H9 (cell line): ENCODE data around the gene NKX3-2. TPM values are rescaled to one million over a fixed set of nuclear protein-coding genes. Genes with fewer than 3 reads are reported as not detected.

Experiments
- DNase-seq: peaks from one replicate; pipeline ENCODE4 v3.0.0-alpha.2; 2017
- H2AFZ ChIP-seq: one replicate; pipeline ENCODE4 v1.6.1; 2013; ENCODE audit warnings: mild to moderate bottlenecking, low read length, control low read depth, moderate library complexity
- H2AK5ac ChIP-seq: 2 replicates; pipeline ENCODE4 v1.6.1; 2013; ENCODE audit warnings: low read length, control low read depth, mixed read lengths; ENCODE audit not compliant: insufficient read length
- H2BK120ac ChIP-seq: one replicate; pipeline ENCODE4 v1.6.1; 2013; ENCODE audit warnings: low read depth, mild to moderate bottlenecking, low read length, control low read depth, inconsistent platforms; ENCODE audit not compliant: poor library complexity, severe bottlenecking
- H2BK12ac ChIP-seq: 2 replicates; pipeline ENCODE4 v1.6.1; 2013; ENCODE audit warnings: low read length, control low read depth, mixed read lengths, low read depth; ENCODE audit not compliant: insufficient read length
- H2BK15ac ChIP-seq: 2 replicates; pipeline ENCODE4 v1.6.1; 2013; ENCODE audit warnings: low read depth, low read length, control low read depth
- H2BK20ac ChIP-seq: one replicate; pipeline ENCODE4 v1.6.1; 2013; ENCODE audit warnings: low read depth, mild to moderate bottlenecking, low read length, control low read depth, inconsistent platforms; ENCODE audit not compliant: poor library complexity, severe bottlenecking
- H2BK5ac ChIP-seq: 2 replicates; pipeline ENCODE4 v1.6.1; 2013; ENCODE audit warnings: low read length, control low read depth, mixed read lengths; ENCODE audit not compliant: insufficient read length
- H3K14ac ChIP-seq: 2 replicates; pipeline ENCODE4 v1.6.1; 2013; ENCODE audit warnings: low read length, control low read depth; ENCODE audit not compliant: insufficient read depth
- H3K18ac ChIP-seq: 2 replicates; pipeline ENCODE4 v1.6.1; 2013; ENCODE audit warnings: low read depth, mild to moderate bottlenecking, mixed read lengths, low read length, control low read depth; ENCODE audit not compliant: insufficient read length
- H3K23ac ChIP-seq: 2 replicates; pipeline ENCODE4 v1.6.1; 2013; ENCODE audit warnings: low read length, control low read depth, mixed read lengths, low read depth; ENCODE audit not compliant: insufficient read length
- H3K23me2 ChIP-seq: 2 replicates; pipeline ENCODE4 v1.6.1; 2013; ENCODE audit warnings: low read depth, mild to moderate bottlenecking, mixed read lengths, low read length, control low read depth; ENCODE audit not compliant: insufficient read length, poor library complexity, severe bottlenecking
- H3K27ac ChIP-seq: 2 replicates; pipeline ENCODE4 v1.5.1; 2013; ENCODE audit warnings: low read length, control low read depth, mixed read lengths, low read depth; ENCODE audit not compliant: insufficient read length
- H3K27me3 ChIP-seq: 2 replicates; pipeline ENCODE4 v1.6.1; 2013; ENCODE audit warnings: low read length, control low read depth, inconsistent platforms; ENCODE audit not compliant: insufficient read depth
- H3K4ac ChIP-seq: 2 replicates; pipeline ENCODE4 v1.6.1; 2013; ENCODE audit warnings: low read depth, mild to moderate bottlenecking, control low read depth, inconsistent platforms, low read length, moderate library complexity
- H3K4me1 ChIP-seq: 2 replicates; pipeline ENCODE4 v1.6.1; 2013; ENCODE audit warnings: low read length, control low read depth, inconsistent platforms; ENCODE audit not compliant: insufficient read depth
- H3K4me2 ChIP-seq: 2 replicates; pipeline ENCODE4 v1.6.1; 2013; ENCODE audit warnings: low read length, control low read depth, mixed read lengths; ENCODE audit not compliant: insufficient read length, insufficient read depth
- H3K56ac ChIP-seq: 2 replicates; pipeline ENCODE4 v1.6.1; 2013; ENCODE audit warnings: low read depth, mild to moderate bottlenecking, mixed read lengths, low read length, control low read depth; ENCODE audit not compliant: insufficient read length
- H3K79me1 ChIP-seq: 2 replicates; pipeline ENCODE4 v1.6.1; 2013; ENCODE audit warnings: low read depth, mild to moderate bottlenecking, moderate library complexity, low read length, control low read depth, inconsistent platforms; ENCODE audit not compliant: insufficient read depth, poor library complexity, severe bottlenecking
- H3K79me2 ChIP-seq: 2 replicates; pipeline ENCODE4 v1.6.1; 2013; ENCODE audit warnings: low read length, control low read depth, inconsistent platforms; ENCODE audit not compliant: insufficient read depth
- H3K9ac ChIP-seq: 2 replicates; pipeline ENCODE4 v1.6.1; 2013; ENCODE audit warnings: low read length, control low read depth, mixed read lengths; ENCODE audit not compliant: insufficient read length; ENCODE audit errors: extremely low read depth
- H3K9me3 ChIP-seq: one replicate; pipeline ENCODE4 v1.6.1; 2013; ENCODE audit warnings: low read depth, low read length, inconsistent platforms; ENCODE audit not compliant: control insufficient read depth
- H3T11ph ChIP-seq: one replicate; pipeline ENCODE4 v1.6.1; 2013; ENCODE audit warnings: mild to moderate bottlenecking, low read length, control low read depth, inconsistent platforms
- H4K20me1 ChIP-seq: one replicate; pipeline ENCODE4 v1.6.1; 2013; ENCODE audit not compliant: control insufficient read depth, insufficient read length, insufficient read depth
- H4K5ac ChIP-seq: 2 replicates; pipeline ENCODE4 v1.6.1; 2013; ENCODE audit warnings: low read depth, mild to moderate bottlenecking, mixed read lengths, low read length, control low read depth; ENCODE audit not compliant: insufficient read length
- H4K8ac ChIP-seq: replicated peaks from 2 replicates; pipeline ENCODE4 v1.6.1; 2013; ENCODE audit warnings: low read length, control low read depth, mixed read lengths, low read depth; ENCODE audit not compliant: insufficient read length
- H4K91ac ChIP-seq: 2 replicates; pipeline ENCODE4 v1.6.1; 2013; ENCODE audit warnings: low read depth, mild to moderate bottlenecking, moderate library complexity, mixed read lengths, low read length, control low read depth; ENCODE audit not compliant: insufficient read length
- H3K27ac Mint-ChIP-seq, 3 experiments: 2 replicates in 2 of 3; 3 replicates in 1 of 3; pipeline ENCODE4 v1.8.0; 2020 to 2021; ENCODE audit warnings: mixed read lengths in 3 of 3, mild to moderate bottlenecking in 1 of 3, moderate library complexity in 1 of 3
- H3K27me3 Mint-ChIP-seq: 2 replicates; pipeline ENCODE4 v1.8.0; 2021; ENCODE audit warnings: low read depth, mild to moderate bottlenecking, moderate library complexity, mixed read lengths
- H3K36me3 Mint-ChIP-seq, 3 experiments: 2 replicates in 2 of 3; 3 replicates in 1 of 3; pipeline ENCODE4 v1.8.0; 2020 to 2021; ENCODE audit warnings: low read depth in 3 of 3, mixed read lengths in 3 of 3; ENCODE audit not compliant: insufficient read depth in 1 of 3
- H3K4me1 Mint-ChIP-seq, 2 experiments: 2 replicates each; pipeline ENCODE4 v1.8.0; 2020; ENCODE audit warnings: mixed read lengths in 2 of 2
- H3K4me3 Mint-ChIP-seq, 2 experiments: 2 replicates in 1 of 2; 3 replicates in 1 of 2; pipeline ENCODE4 v1.8.0; 2020 to 2021; ENCODE audit warnings: mild to moderate bottlenecking in 2 of 2, mixed read lengths in 2 of 2, moderate library complexity in 1 of 2
- H3K9me3 Mint-ChIP-seq, 2 experiments: 2 replicates in 1 of 2; 3 replicates in 1 of 2; pipeline ENCODE4 v1.8.0; 2020; ENCODE audit warnings: mild to moderate bottlenecking in 2 of 2, mixed read lengths in 2 of 2, moderate library complexity in 1 of 2
- WGBS: extraction: QIAGEN DNeasy Blood & Tissue Kit; methylation state at CpG from one replicate; pipeline ENCODE4 v1.1.7; 2013; ENCODE audit warnings: missing lambda C conversion rate, low lambda C conversion rate, mixed read lengths; ENCODE audit not compliant: insufficient read length; ENCODE audit errors: extremely low coverage; 5-methylcytosine and 5-hydroxymethylcytosine counted together
- long read RNA-seq: library from polyadenylated mRNA; unstranded; transcript quantifications from one replicate; pipeline ENCODE4 v2.0.0, GENCODE V29; 2020
- total RNA-seq: library from RNA; stranded (reverse); gene quantifications from 2 replicates; pipeline ENCODE4 v1.2.1, GENCODE V29; 2021
- TF ChIP-seq, protein P1 (sequence below): fragments of 200-600 bp; sonication (generic); conservative IDR thresholded peaks from 3 replicates; pipeline ENCODE4 v1.8.0; 2021; ENCODE audit warnings: antibody characterized with exemption, mild to moderate bottlenecking

NKX3-2 gene
- 1.9 and 2.3 TPM in 2 replicates for total RNA-seq
- long read RNA-seq, partial matches to known transcripts, result 1 of 1 reads
- long read RNA-seq, other reads (novel, unspliced or antisense), result 0 of 1 reads

DNA sequence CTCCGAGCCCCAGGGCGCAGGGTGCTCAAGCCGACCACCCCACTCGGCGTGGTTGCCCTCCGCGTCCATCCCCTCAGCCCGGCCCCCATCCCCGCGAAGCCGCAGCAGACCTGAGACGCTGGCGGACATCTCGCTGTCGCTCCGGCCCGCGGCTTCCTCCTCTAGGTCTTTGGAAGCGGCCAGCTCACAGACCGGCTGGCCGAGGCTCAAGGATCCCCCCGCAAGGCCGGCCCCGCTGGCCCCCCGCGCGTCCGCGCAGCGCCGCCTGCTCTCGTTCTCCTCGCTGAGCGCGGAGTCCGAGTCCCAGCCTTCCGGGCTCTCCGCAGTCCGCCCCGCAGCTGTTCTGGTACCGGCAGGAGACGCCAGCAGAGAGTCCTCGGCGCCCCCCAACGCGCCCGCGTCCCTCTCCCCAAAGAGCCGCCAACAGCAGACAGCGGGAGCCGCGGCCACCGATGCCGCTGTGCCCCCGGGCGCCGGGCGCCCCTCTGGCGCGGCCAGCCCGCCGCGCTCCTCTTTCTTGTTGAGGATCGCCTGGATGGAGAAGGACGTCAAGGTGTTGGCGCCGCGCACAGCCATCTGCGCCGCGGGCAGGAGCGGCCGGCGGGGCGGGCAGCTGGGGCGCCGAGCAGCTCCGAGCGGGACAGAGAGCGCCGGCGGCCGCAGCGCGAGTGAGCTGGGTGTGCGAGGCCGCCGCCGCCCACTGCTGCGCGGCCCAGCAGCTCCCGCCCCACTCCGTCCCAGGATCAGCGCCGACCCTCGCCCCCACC is at the start of gene NKX3-2:
Gene NKX3-2, minus strand, starts transcription at position 670 of the 767 bp plus-strand sequence. Its CDS starts 94 bp downstream, at position 576.
- H3K23ac ChIP-seq, result no peak within 1 kb of the TSS
- H2BK20ac ChIP-seq, result no peak within 1 kb of the TSS
- H3K56ac ChIP-seq, result no peak within 1 kb of the TSS
- H2BK15ac ChIP-seq, result no peak within 1 kb of the TSS
- H3K27me3 Mint-ChIP-seq, result peaks cover 93% of the 10 kb centered on the region
- peaks cover 75% of the 10 kb centered on the region for H3K27me3 ChIP-seq
- peaks cover 25% of the 10 kb centered on the region for H3K23me2 ChIP-seq
- H3K9ac ChIP-seq, result no peak within 1 kb of the TSS
- no peak within 1 kb of the TSS for H2BK12ac ChIP-seq
- H3K4me3 Mint-ChIP-seq, result peak within 1 kb of the TSS; percentile 73 to 93
- no peaks in the 10 kb centered on the region for H3K79me1 ChIP-seq
- no peak within 1 kb of the TSS for H3K27ac ChIP-seq
- H3K79me2 ChIP-seq, result no peaks in the 10 kb centered on the region
- H4K5ac ChIP-seq, result no peak within 1 kb of the TSS
- peaks cover 44% of the 10 kb centered on the region in 2 experiments for H3K4me1 Mint-ChIP-seq
- no peak within 1 kb of the TSS for H4K8ac ChIP-seq
- no peaks in the 10 kb centered on the region for H3K4me1 ChIP-seq
- H3K9me3 Mint-ChIP-seq, result peaks cover 6 to 8% of the 10 kb centered on the region in 2 experiments; a peak in 4 of 5 replicates
- no peak within 1 kb of the TSS for H3K4ac ChIP-seq
- TF ChIP-seq, protein P1, sequence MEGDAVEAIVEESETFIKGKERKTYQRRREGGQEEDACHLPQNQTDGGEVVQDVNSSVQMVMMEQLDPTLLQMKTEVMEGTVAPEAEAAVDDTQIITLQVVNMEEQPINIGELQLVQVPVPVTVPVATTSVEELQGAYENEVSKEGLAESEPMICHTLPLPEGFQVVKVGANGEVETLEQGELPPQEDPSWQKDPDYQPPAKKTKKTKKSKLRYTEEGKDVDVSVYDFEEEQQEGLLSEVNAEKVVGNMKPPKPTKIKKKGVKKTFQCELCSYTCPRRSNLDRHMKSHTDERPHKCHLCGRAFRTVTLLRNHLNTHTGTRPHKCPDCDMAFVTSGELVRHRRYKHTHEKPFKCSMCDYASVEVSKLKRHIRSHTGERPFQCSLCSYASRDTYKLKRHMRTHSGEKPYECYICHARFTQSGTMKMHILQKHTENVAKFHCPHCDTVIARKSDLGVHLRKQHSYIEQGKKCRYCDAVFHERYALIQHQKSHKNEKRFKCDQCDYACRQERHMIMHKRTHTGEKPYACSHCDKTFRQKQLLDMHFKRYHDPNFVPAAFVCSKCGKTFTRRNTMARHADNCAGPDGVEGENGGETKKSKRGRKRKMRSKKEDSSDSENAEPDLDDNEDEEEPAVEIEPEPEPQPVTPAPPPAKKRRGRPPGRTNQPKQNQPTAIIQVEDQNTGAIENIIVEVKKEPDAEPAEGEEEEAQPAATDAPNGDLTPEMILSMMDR, result no peak
- H3K27ac Mint-ChIP-seq, result 0 out of 7 replicates have a peak within 1 kb of the TSS, but pooled peaks of 1 of the 3 experiments have one; percentile 13
- WGBS, result no CpG with 5 or more reads among the region's 96 CpGs
- peaks cover 3% of the 10 kb centered on the region for H4K20me1 ChIP-seq
- no peak within 1 kb of the TSS; the same call in 1 of the 2 replicates for H3K14ac ChIP-seq
- H3T11ph ChIP-seq, result no peak within 1 kb of the TSS
- no peak within 1 kb of the TSS for H2BK5ac ChIP-seq
- no peak within 1 kb of the TSS for H3K18ac ChIP-seq
- H4K91ac ChIP-seq, result no peak within 1 kb of the TSS
- H3K4me2 ChIP-seq, result peak within 1 kb of the TSS; percentile 60
- no peak for DNase-seq
- no peak within 1 kb of the TSS for H2AFZ ChIP-seq
- no peak within 1 kb of the TSS for H2AK5ac ChIP-seq
- H2BK120ac ChIP-seq, result no peak within 1 kb of the TSS
- no peaks in the 10 kb centered on the region; a peak in 1 of 7 replicates for H3K36me3 Mint-ChIP-seq
- H3K9me3 ChIP-seq, result no peaks in the 10 kb centered on the region
